Measurements from ENCODE around the gene NPY5R.

The NPY5R gene

DNA sequence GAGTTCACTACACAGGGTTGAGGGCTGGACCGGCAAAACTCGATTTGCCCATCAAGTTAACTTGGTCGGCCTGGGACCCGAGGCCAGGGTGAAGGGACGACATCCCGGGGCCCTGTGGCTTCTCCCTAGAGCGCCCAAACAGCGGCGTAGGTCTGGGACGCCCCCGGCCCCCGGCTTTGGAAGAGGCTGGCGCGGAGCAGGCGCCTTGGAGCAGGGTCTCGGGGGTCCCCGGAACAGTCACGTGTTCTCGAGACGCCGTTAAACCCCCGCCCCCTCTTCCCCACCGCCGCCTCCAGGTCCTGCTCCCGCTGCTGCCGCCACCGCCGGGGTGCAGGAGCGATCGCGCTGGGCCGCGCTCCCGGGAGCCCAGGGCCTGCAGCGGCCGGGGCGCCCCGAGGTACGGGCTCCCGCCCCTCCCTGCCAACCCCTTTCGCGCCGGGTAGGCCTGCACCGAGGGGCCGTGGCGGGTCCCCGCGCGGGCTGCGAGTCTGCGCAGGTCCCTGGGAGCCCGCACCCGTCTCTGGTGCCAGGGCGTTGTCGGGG, at the start of gene NPY5R:
NPY5R (plus strand) TSS at position 289 of the 543 bp plus-strand sequence. CDS start 6,382 bp downstream, outside the sequence.
- Mint-ChIP-seq H3K27ac (no peak within 1 kb of the TSS), H3K4me1 (peaks cover 7% of the 10 kb centered on the region), H3K9me3 (no peaks in the 10 kb centered on the region), H3K4me3 (no peak within 1 kb of the TSS), H3K27me3 (peaks cover 40% of the 10 kb centered on the region)
- ATAC-seq (peak; percentile 60), DNase-seq (no peak)

GRCh38 chr4:163295138-163295537, 48.6 kb upstream of the NPY5R start:
- Mint-ChIP-seq H3K27me3 (peaks cover 10% of the 10 kb centered on the region), H3K9me3 (no peaks in the 10 kb centered on the region), H3K27ac (no peak overlapping the region), H3K4me3 (no peak overlapping the region), H3K4me1 (no peaks in the 10 kb centered on the region)
- DNase-seq (no peak), ATAC-seq (no peak)

- no peak for ATAC-seq
- H3K27me3 Mint-ChIP-seq, result no peaks in the 10 kb centered on the region
Measured at GRCh38 chr4:163300445-163300844, 43.2 kb upstream of the NPY5R start.

DNA sequence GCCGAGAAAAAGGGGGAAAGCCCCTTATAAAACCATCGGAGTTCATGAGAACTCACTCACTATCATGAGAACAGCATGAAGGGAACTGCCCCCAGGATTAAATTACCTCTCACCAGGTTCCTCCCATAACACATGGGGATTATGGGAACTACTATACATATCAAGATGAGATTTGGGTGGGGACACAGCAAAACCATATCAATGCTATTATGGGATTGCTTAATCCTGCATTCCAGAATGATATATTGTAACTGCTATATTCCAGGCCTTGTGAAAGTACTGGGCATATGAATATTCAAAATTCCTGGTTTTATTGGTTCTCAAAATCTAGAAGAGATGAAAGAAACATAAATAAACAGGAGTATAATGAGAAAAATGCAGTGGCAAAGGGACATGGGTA, 40.6 kb upstream of the NPY5R start:
- ATAC-seq (no peak), DNase-seq (no peak)
- Mint-ChIP-seq H3K27ac (no peak overlapping the region), H3K9me3 (no peaks in the 10 kb centered on the region), H3K27me3 (no peaks in the 10 kb centered on the region), H3K4me1 (no peaks in the 10 kb centered on the region), H3K4me3 (no peak overlapping the region)

More at GRCh38 chr4:163300445-163300844, 43.2 kb upstream of the NPY5R start:
- no peak for DNase-seq
- no peaks in the 10 kb centered on the region for H3K4me1 Mint-ChIP-seq
- H3K27ac Mint-ChIP-seq, result no peak overlapping the region
- no peaks in the 10 kb centered on the region for H3K9me3 Mint-ChIP-seq
- H3K4me3 Mint-ChIP-seq, result no peak overlapping the region

- H3K27ac Mint-ChIP-seq, result no peak overlapping the region
- H3K9me3 Mint-ChIP-seq, result peaks cover 0 to 6% of the 10 kb centered on the region in 2 donors
- peaks cover 7% of the 10 kb centered on the region for H3K27me3 Mint-ChIP-seq
- ATAC-seq (no peak), DNase-seq (no peak)
- H3K4me3 Mint-ChIP-seq, result no peak overlapping the region
- no peaks in the 10 kb centered on the region for H3K4me1 Mint-ChIP-seq
Measured at GRCh38 chr4:163309466-163309865, 34.2 kb upstream of the NPY5R start.

- Mint-ChIP-seq H3K4me3 (no peak overlapping the region), H3K9me3 (peaks cover 21 to 29% of the 10 kb centered on the region in 2 donors), H3K4me1 (no peaks in the 10 kb centered on the region), H3K27me3 (peaks cover 7% of the 10 kb centered on the region), H3K27ac (no peak overlapping the region)
- no peak for DNase-seq
- ATAC-seq, result no peak
Measured at GRCh38 chr4:163317110-163317509, 26.6 kb upstream of the NPY5R start.

DNA sequence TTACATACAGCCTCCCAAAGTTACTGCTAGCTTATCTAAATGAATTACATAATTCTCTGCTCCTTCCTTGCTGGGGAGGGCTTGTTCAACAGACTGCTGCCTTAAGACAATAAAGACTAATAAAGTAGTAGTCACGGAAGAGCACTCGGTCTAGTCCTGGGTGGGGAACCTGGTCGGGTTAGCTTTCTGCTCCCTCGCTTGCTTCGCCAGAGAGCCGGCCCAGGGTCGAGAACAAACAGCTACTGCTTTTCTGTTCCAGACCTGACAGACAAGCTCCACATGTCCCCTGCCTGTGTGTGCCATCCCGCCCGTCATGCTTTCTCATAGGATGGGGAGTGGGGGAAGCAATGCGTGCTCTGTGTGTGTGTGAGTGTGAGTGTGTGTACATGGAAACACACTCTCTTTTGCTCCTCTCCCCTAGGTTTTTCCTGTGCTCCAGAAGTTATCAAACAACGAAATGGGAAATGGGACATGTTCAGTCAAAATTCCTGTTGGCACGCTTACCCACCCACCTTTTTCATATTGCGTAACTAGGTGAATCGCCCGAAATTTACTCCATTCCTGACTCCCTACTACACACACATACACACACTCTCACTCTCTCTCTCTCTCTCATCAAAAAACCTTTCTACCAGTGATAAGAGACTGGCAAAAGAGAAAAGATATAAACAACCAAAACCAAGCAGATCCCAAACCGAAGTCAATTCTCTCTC, 12.6 kb upstream of the NPY5R start:
- Mint-ChIP-seq H3K27me3 (peaks cover 44% of the 10 kb centered on the region), H3K4me3 (peak overlapping the region in 1 of 2 donors; percentile 0), H3K27ac (no peak overlapping the region), H3K9me3 (no peaks in the 10 kb centered on the region), H3K4me1 (peaks cover 16% of the 10 kb centered on the region)
- DNase-seq (no peak), ATAC-seq (no peak)

- no peak for DNase-seq
- Mint-ChIP-seq H3K4me1 (peaks cover 16% of the 10 kb centered on the region), H3K9me3 (no peaks in the 10 kb centered on the region), H3K4me3 (peak overlapping the region; percentile 75 to 80), H3K27me3 (peaks cover 42% of the 10 kb centered on the region), H3K27ac (no peak overlapping the region)
- ATAC-seq, result peak; percentile 53
Measured at GRCh38 chr4:163331629-163332376, 11.9 kb upstream of the NPY5R start.

DNA sequence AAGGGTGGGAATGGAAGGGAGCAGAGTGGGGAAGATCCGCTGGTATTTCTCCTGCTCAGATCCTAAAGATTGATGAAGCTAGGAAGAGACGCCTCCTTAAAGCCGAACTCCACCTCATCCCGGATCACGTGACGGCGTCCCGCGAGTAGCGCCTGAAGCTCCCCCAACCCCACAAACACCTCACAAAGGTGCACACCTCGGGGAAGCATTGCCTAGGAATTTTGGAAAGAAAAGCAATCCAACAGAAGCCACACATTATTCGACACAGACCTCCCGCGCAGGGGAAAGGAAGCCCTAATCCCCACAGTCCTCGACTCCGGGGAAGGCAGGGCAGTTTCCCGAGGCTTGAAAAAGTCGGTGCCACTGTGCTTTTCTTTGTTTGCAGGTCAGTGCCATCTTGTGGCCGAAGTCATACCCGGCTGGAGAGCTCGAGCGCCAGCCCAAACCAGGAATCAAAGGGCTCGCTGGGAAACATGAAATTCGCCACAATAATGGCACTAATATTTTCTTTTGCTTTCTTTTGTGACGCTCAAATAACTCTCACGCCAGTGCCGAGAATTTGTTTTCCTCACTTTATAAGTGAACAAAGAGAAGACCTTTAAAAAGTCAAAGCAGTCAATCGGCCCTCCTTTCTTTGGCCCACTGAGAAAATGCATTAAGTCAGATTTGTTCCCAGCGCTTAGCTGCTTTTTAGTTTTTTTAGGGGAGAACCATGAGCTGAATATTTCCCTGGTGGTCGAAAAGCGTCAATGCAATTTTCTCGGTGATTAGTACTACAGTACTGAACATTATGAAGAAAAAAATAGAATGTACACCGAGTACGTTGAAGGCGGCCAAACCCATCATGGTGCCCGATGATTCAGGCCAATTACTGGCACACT, 10.9 kb upstream of the NPY5R start, which contains the start of gene NPY1R:
NPY1R (minus strand) TSS at position 71 of the 881 bp plus-strand sequence. CDS start 6,042 bp downstream, outside the sequence.
- H3K9me3 Mint-ChIP-seq, result no peaks in the 10 kb centered on the region
- H3K4me1 Mint-ChIP-seq, result peaks cover 16% of the 10 kb centered on the region
- peak within 1 kb of the TSS; percentile 75 to 80 for H3K4me3 Mint-ChIP-seq
- H3K27me3 Mint-ChIP-seq, result peaks cover 50% of the 10 kb centered on the region
- peak; percentile 22 to 44 for DNase-seq
- no peak within 1 kb of the TSS for H3K27ac Mint-ChIP-seq
- ATAC-seq, result peak; percentile 65

- DNase-seq (no peak), ATAC-seq (no peak)
- Mint-ChIP-seq H3K4me1 (peaks cover 16% of the 10 kb centered on the region), H3K9me3 (no peaks in the 10 kb centered on the region), H3K27me3 (peaks cover 52% of the 10 kb centered on the region), H3K4me3 (no peak overlapping the region), H3K27ac (no peak overlapping the region)
Measured at GRCh38 chr4:163335384-163335783, 8.3 kb upstream of the NPY5R start.

- H3K4me3 Mint-ChIP-seq, result no peak overlapping the region
- no peak for DNase-seq
Measured at GRCh38 chr4:163344147-163345125, 744 bp downstream of the NPY5R start.

GRCh38 chr4:163350672-163351071, 7.0 kb downstream of the NPY5R start:
- ATAC-seq (no peak), DNase-seq (no peak)
- no peak overlapping the region for H3K4me3 Mint-ChIP-seq
- H3K27me3 Mint-ChIP-seq, result no peaks in the 10 kb centered on the region
- H3K4me1 Mint-ChIP-seq, result no peaks in the 10 kb centered on the region
- no peak overlapping the region for H3K27ac Mint-ChIP-seq
- H3K9me3 Mint-ChIP-seq, result no peaks in the 10 kb centered on the region

More at GRCh38 chr4:163344147-163345125, 744 bp downstream of the NPY5R start:
- peak; percentile 31 for ATAC-seq
- Mint-ChIP-seq H3K9me3 (no peaks in the 10 kb centered on the region), H3K4me1 (peaks cover 7% of the 10 kb centered on the region), H3K27ac (no peak overlapping the region), H3K27me3 (peaks cover 34% of the 10 kb centered on the region)

DNA sequence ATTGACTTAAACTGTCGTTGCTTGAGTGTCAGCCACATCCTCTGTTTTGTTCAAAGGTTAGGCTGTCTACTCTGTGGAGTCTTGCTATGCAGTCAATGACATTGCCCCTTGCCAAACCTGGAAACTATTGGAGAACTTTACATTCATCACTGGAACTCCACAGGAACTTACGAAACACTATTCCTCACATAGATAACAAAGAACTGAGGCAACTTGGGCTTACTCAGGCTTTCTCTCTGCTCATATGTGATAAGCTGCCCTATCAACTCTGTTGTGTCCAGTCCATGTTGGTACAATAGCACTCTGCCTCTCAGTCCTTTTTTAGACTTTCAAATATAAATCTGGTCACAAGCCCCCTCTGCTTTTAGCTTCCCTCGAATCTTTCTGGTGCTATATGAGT, 9.4 kb downstream of the NPY5R start:
- no peaks in the 10 kb centered on the region for H3K9me3 Mint-ChIP-seq

GRCh38 chr4:163356104-163356503, 12.4 kb downstream of the NPY5R start:
- Mint-ChIP-seq H3K27ac (no peak overlapping the region), H3K4me3 (no peak overlapping the region), H3K27me3 (no peaks in the 10 kb centered on the region), H3K4me1 (no peaks in the 10 kb centered on the region), H3K9me3 (no peaks in the 10 kb centered on the region)
- no peak for DNase-seq
- ATAC-seq, result no peak

More for the DNA sequence above, 9.4 kb downstream of the NPY5R start:
- no peak overlapping the region for H3K27ac Mint-ChIP-seq
- no peak overlapping the region for H3K4me3 Mint-ChIP-seq
- no peaks in the 10 kb centered on the region for H3K4me1 Mint-ChIP-seq
- DNase-seq (no peak), ATAC-seq (no peak)
- H3K27me3 Mint-ChIP-seq, result no peaks in the 10 kb centered on the region

All from stimulated activated naive CD8-positive, alpha-beta T cell treated with anti-CD3 and anti-CD28 coated beads, Interleukin-15, amount 100 ng/mL, for 72 hours (primary cell).